Heart left ventricle (tissue), 13 donors: ENCODE measurements around the gene MEI1.

ENCODE experiments used
- POLR2A ChIP-seq, 2 donors: fragments of 450-650 bp; IDR thresholded peaks; one replicate each; pipeline ENCODE4 v1.6.1; 2017; ENCODE audit warnings: antibody characterized with exemption in 2 of 2, mild to moderate bottlenecking in 2 of 2, moderate library complexity in 2 of 2
- TF ChIP-seq, protein P1 (sequence below), 12 donors: fragments of 200-600 bp; sonication (generic) in 4 of 12; IDR thresholded peaks; one replicate each; pipeline versions ENCODE4 v1.5.0 to v1.8.0; 2018 to 2022; ENCODE audit warnings: antibody characterized with exemption in 12 of 12, mild to moderate bottlenecking in 5 of 12
- donor health status: ischemic (EF 13 %, LVEDD 7.1; RV severe dilation, severe dysfunction).
- donor health status: DM: no; HTN: yes; CAD: no.
- donor health status: DM: no; HTN: no; CAD: no.
- donor health status: ischemic (EF 25% LVEDD 6.9; RV normal size, moderate dysfunction).
- donor health status: ischemic (EF 25% LVEDD 5.7; RV mildly dilated, moderate dysfunction).
- donor health status: ischemic (EF 35%, LVEDD 5.7; RV mildly dilated, moderate dysfunction).
- donor health status: nonischemic (EF 11% LVEDD 7.7; RV severe dilation, severe dysfunction).
- donor health status: DM: yes; HTN: yes; CAD: no.
- donor health status: PGD.
- donor health status: ischemic (EF 29% LVEDD 5.4; RV normal size, mild dysfunction).
- donor health status: nonischemic (EF 23%, LVEDD 6.1; RV moderate dilation, normal function).

DNA sequence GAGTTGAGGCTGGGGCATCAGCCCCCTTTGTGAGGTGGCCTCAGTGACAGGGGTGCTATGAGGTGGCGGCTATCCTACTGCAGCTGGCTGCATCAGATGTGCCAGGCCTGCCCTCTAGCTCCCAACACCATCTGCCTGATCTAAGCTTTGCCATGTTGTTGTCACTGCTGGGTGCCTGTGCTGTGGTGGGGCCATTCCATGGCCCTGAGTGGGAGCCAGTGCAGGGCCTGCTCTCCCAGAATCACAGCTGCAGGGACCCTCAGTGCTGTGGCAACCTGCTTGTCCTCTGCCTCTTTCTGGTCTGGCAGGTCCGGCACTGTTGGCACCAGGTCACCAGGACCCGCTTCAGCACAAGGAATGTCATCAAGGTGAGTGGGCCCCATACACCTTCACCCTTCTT is 8.8 kb upstream of the MEI1 start:
- TF ChIP-seq, protein P1, sequence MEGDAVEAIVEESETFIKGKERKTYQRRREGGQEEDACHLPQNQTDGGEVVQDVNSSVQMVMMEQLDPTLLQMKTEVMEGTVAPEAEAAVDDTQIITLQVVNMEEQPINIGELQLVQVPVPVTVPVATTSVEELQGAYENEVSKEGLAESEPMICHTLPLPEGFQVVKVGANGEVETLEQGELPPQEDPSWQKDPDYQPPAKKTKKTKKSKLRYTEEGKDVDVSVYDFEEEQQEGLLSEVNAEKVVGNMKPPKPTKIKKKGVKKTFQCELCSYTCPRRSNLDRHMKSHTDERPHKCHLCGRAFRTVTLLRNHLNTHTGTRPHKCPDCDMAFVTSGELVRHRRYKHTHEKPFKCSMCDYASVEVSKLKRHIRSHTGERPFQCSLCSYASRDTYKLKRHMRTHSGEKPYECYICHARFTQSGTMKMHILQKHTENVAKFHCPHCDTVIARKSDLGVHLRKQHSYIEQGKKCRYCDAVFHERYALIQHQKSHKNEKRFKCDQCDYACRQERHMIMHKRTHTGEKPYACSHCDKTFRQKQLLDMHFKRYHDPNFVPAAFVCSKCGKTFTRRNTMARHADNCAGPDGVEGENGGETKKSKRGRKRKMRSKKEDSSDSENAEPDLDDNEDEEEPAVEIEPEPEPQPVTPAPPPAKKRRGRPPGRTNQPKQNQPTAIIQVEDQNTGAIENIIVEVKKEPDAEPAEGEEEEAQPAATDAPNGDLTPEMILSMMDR (IDR thresholded peaks at IDR 0.05), result no peak
- TF ChIP-seq POLR2A (IDR thresholded peaks at IDR 0.05), result no peak
